ENCODE measurements around the gene SLC39A13.

The SLC39A13 gene

GRCh38 chr11:47375546-47376085 lies 32.8 kb upstream of the SLC39A13 start:
- Histone ChIP-seq H2AFZ (ENCODE audit: low read length) (no peak overlapping the region), H3K9me2 (replicated peaks; ENCODE audit: insufficient read depth, low read length) (no peaks in the 10 kb centered on the region), H3K79me2 (ENCODE audit: low read length) (no peaks in the 10 kb centered on the region), H3K4me2 (ENCODE audit: low read depth, low read length) (no peak overlapping the region), H3K4me1 (ENCODE audit: low read length) (0 out of 2 replicates have a peak, but pooled peaks cover 7% of the 10 kb centered on the region), H3K36me3 (replicated peaks; ENCODE audit: insufficient read depth, low read length) (no peaks in the 10 kb centered on the region), H3K27me3 (replicated peaks; ENCODE audit: insufficient read depth, low read length) (no peaks in the 10 kb centered on the region), H3F3A (ENCODE audit: insufficient read depth, low read length) (no peaks in the 10 kb centered on the region), H3K27ac (ENCODE audit: low read length) (no peak overlapping the region), H3K4me3 (ENCODE audit: low read length) (no peak overlapping the region), H4K20me1 (ENCODE audit: insufficient read depth, low read length) (no peaks in the 10 kb centered on the region), H3K9me3 (replicated peaks; ENCODE audit: insufficient read depth, low read length) (no peaks in the 10 kb centered on the region), H3K9ac (ENCODE audit: low read length) (no peak overlapping the region)
- no peak for DNase-seq
- TF ChIP-seq EZH2phosphoT487 (IDR thresholded peaks at IDR 0.05; ENCODE audit: low read length) (no peak), EZH2 (optimal IDR thresholded peaks at IDR 0.05; ENCODE audit: low read depth, low read length) (no peak)
- TF ChIP-seq, protein P1, sequence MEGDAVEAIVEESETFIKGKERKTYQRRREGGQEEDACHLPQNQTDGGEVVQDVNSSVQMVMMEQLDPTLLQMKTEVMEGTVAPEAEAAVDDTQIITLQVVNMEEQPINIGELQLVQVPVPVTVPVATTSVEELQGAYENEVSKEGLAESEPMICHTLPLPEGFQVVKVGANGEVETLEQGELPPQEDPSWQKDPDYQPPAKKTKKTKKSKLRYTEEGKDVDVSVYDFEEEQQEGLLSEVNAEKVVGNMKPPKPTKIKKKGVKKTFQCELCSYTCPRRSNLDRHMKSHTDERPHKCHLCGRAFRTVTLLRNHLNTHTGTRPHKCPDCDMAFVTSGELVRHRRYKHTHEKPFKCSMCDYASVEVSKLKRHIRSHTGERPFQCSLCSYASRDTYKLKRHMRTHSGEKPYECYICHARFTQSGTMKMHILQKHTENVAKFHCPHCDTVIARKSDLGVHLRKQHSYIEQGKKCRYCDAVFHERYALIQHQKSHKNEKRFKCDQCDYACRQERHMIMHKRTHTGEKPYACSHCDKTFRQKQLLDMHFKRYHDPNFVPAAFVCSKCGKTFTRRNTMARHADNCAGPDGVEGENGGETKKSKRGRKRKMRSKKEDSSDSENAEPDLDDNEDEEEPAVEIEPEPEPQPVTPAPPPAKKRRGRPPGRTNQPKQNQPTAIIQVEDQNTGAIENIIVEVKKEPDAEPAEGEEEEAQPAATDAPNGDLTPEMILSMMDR (IDR thresholded peaks at IDR 0.05; ENCODE audit: low read length) = no peak

- H4K20me1 ChIP-seq (ENCODE audit: insufficient read depth, low read length) = no peaks in the 10 kb centered on the region
- H3K36me3 ChIP-seq (replicated peaks; ENCODE audit: insufficient read depth, low read length) = no peaks in the 10 kb centered on the region
- H2AFZ ChIP-seq (ENCODE audit: low read length) = no peak overlapping the region
- no peaks in the 10 kb centered on the region for H3K79me2 ChIP-seq (ENCODE audit: low read length)
- H3K9me3 ChIP-seq (replicated peaks; ENCODE audit: insufficient read depth, low read length) = no peaks in the 10 kb centered on the region
- 0 out of 2 replicates have a peak, but pooled peaks cover 7% of the 10 kb centered on the region for H3K4me1 ChIP-seq (ENCODE audit: low read length)
- no peaks in the 10 kb centered on the region for H3K27me3 ChIP-seq (replicated peaks; ENCODE audit: insufficient read depth, low read length)
- no peak for DNase-seq
- no peak overlapping the region for H3K4me3 ChIP-seq (ENCODE audit: low read length)
- H3K4me2 ChIP-seq (ENCODE audit: low read depth, low read length) = no peak overlapping the region
- no peaks in the 10 kb centered on the region for H3K9me2 ChIP-seq (replicated peaks; ENCODE audit: insufficient read depth, low read length)
- H3K9ac ChIP-seq (ENCODE audit: low read length) = no peak overlapping the region
- no peak overlapping the region for H3K27ac ChIP-seq (ENCODE audit: low read length)
- TF ChIP-seq EZH2 (optimal IDR thresholded peaks at IDR 0.05; ENCODE audit: low read depth, low read length) (no peak), EZH2phosphoT487 (IDR thresholded peaks at IDR 0.05; ENCODE audit: low read length) (no peak)
- TF ChIP-seq, protein P1 (IDR thresholded peaks at IDR 0.05; ENCODE audit: low read length) = no peak
- no peaks in the 10 kb centered on the region for H3F3A ChIP-seq (ENCODE audit: insufficient read depth, low read length)
Observed at GRCh38 chr11:47376107-47376524, 32.3 kb upstream of the SLC39A13 start.

GRCh38 chr11:47376525-47377371 lies 31.6 kb upstream of the SLC39A13 start:
- DNase-seq = no peak
- Histone ChIP-seq H3K9ac (ENCODE audit: low read length) (peak overlapping the region; percentile 64; the same call in 1 of the 2 replicates), H3K4me2 (ENCODE audit: low read depth, low read length) (peak overlapping the region; percentile 35; the same call in 1 of the 2 replicates), H3K27me3 (replicated peaks; ENCODE audit: insufficient read depth, low read length) (no peaks in the 10 kb centered on the region), H4K20me1 (ENCODE audit: insufficient read depth, low read length) (no peaks in the 10 kb centered on the region), H3K9me2 (replicated peaks; ENCODE audit: insufficient read depth, low read length) (no peaks in the 10 kb centered on the region), H2AFZ (ENCODE audit: low read length) (no peak overlapping the region), H3K9me3 (replicated peaks; ENCODE audit: insufficient read depth, low read length) (no peaks in the 10 kb centered on the region), H3K79me2 (ENCODE audit: low read length) (no peaks in the 10 kb centered on the region), H3K36me3 (replicated peaks; ENCODE audit: insufficient read depth, low read length) (no peaks in the 10 kb centered on the region), H3K27ac (ENCODE audit: low read length) (no peak overlapping the region), H3K4me3 (ENCODE audit: low read length) (peak overlapping the region; percentile 56; the same call in 1 of the 2 replicates), H3F3A (ENCODE audit: insufficient read depth, low read length) (no peaks in the 10 kb centered on the region), H3K4me1 (ENCODE audit: low read length) (0 out of 2 replicates have a peak, but pooled peaks cover 7% of the 10 kb centered on the region)
- TF ChIP-seq EZH2phosphoT487 (IDR thresholded peaks at IDR 0.05; ENCODE audit: low read length) (no peak), EZH2 (optimal IDR thresholded peaks at IDR 0.05; ENCODE audit: low read depth, low read length) (no peak)
- TF ChIP-seq, protein P1 (IDR thresholded peaks at IDR 0.05; ENCODE audit: low read length) = no peak
